Aorta (tissue), 5 donors: ENCODE measurements around the gene SLC13A3. TPM values are rescaled to one million over a fixed set of nuclear protein-coding genes. Genes with fewer than 3 reads are reported as not detected.

Experiments
- ATAC-seq: fragments of 200-7000 bp; cut with Tn5 transposase; one replicate; pipeline ENCODE4 v1.9.1; 2022; ENCODE audit warnings: moderate library complexity; ENCODE audit not compliant: low FRiP score
- DNase-seq, 2 donors: peaks; one replicate each; pipeline ENCODE4 v3.0.0-alpha.2; 2020
- H3K27ac ChIP-seq, 2 donors: one replicate each; pipeline ENCODE4 v1.5.1; 2013; ENCODE audit warnings: low read length in 2 of 2, mild to moderate bottlenecking in 2 of 2, moderate library complexity in 2 of 2, control low read depth in 1 of 2, inconsistent platforms in 1 of 2, low read depth in 1 of 2
- H3K27me3 ChIP-seq, 2 donors: one replicate each; pipeline ENCODE4 v1.6.1; 2013; ENCODE audit warnings: control low read depth in 1 of 2, low read length in 1 of 2, mild to moderate bottlenecking in 1 of 2, moderate library complexity in 1 of 2; ENCODE audit not compliant: insufficient read depth in 2 of 2, control insufficient read depth in 1 of 2
- H3K36me3 ChIP-seq, 2 donors: one replicate each; pipeline ENCODE4 v1.6.1; 2013; ENCODE audit warnings: control low read depth in 1 of 2, low read length in 1 of 2, mild to moderate bottlenecking in 1 of 2; ENCODE audit not compliant: insufficient read depth in 2 of 2, control insufficient read depth in 1 of 2
- H3K4me1 ChIP-seq, 2 donors: one replicate each; pipeline ENCODE4 v1.6.1; 2013; ENCODE audit warnings: low read length in 2 of 2, control low read depth in 1 of 2, mild to moderate bottlenecking in 1 of 2, moderate library complexity in 1 of 2; ENCODE audit not compliant: insufficient read depth in 2 of 2, control insufficient read depth in 1 of 2
- H3K4me3 ChIP-seq, 2 donors: one replicate each; pipeline ENCODE4 v1.5.1; 2013; ENCODE audit warnings: low read length in 2 of 2, control low read depth in 1 of 2, mild to moderate bottlenecking in 1 of 2
- H3K9me3 ChIP-seq: one replicate; pipeline ENCODE4 v1.6.1; 2013; ENCODE audit warnings: mild to moderate bottlenecking, low read length; ENCODE audit not compliant: control insufficient read depth
- WGBS, 2 donors: extraction: QIAGEN DNeasy Blood & Tissue Kit; methylation state at CpG; one replicate each; pipeline ENCODE4 v1.1.7; 2013; 5-methylcytosine and 5-hydroxymethylcytosine counted together
- intact Hi-C, 2 donors: fragments of 100-400 bp; cut with DNase I; formaldehyde crosslinking; loops; one replicate each; pipeline versions ENCODE4 v1.14.2 to v1.15.0; 2022
- polyA plus RNA-seq, 2 donors: library from polyadenylated mRNA; stranded (reverse); fragments of 200-250 nt; gene quantifications; one replicate each; pipeline ENCODE4 v1.2.3, GENCODE V29; 2013
- total RNA-seq, 2 donors: library from RNA; stranded (reverse); fragmentation: NEBNext Ultra II Directional; extraction: Animal tissue kit (Norgen Biotek cat#: 25700); gene quantifications; one replicate each; pipeline ENCODE4 v1.2.1, GENCODE V29; 2021
- donor health status: healthy with polysubstance abuse.
- donor health status: Bipolar disorder and iron deficiency.
- donor health status: DM: no; HTN: no; CAD: no.
- donor health status: DM: no; HTN: no; CAD: no.
- donor health status: DM: yes; HTN: yes; CAD: no.

Gene SLC13A3
- total and polyA plus RNA-seq, 4 donors: 1.8 to 5.1 (median 3.7) TPM; not detected in 1

DNA sequence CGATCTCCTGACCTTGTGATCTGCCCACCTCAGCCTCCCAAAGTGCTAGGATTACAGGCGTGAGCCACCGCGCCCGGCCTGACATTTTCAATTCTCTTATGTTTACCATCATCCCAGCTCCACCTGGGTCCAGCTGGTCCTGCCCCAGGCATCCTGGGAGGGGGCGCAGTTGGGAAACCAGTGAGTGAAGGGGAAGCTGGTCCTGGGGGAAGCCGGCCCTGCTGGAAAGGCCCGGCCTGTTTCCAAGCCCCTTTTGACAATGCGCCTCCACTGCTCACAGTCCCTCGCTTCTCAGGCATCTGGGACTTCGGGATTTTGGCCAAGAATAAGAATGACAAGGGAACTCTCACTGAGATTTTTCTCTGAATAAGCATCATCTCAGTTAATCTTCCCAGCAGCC lies 14.2 kb downstream of the SLC13A3 start:
- no peak for DNase-seq
- intact Hi-C loops: no loop called here
- Histone ChIP-seq H3K27ac (no peak overlapping the region), H3K9me3 (no peaks in the 10 kb centered on the region), H3K36me3 (no peaks in the 10 kb centered on the region), H3K27me3 (no peaks in the 10 kb centered on the region), H3K4me3 (no peak overlapping the region), H3K4me1 (no peaks in the 10 kb centered on the region)
- ATAC-seq: no peak
- 74 to 75% methylated on average over 11 of the region's 11 CpGs for WGBS, 2 donors

DNA sequence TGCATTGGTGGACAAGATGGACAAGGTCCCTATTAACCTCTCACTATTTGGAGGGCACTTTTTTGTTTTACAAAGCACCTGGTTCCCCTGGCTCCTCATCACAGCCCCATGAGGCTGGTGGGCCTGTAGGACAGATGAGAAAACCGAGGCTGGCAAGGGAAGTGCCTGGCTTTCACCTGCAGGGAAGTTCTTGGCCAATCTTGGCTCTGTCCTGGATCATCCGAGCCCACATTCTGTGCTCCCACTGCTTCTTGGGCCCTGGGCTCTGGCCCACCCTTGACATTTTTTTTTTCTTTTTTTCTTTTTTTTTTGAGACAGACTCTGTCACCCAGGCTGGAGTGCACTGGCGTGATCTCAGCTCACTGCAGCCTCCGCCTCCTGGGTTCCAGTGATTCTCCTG lies 14.7 kb downstream of the SLC13A3 start:
- H3K27ac ChIP-seq: no peak overlapping the region
- 91 to 93% methylated on average over 4 of the region's 4 CpGs for WGBS, 2 donors
- H3K27me3 ChIP-seq: no peaks in the 10 kb centered on the region
- intact Hi-C loops: no loop called here
- H3K9me3 ChIP-seq: no peaks in the 10 kb centered on the region
- DNase-seq: no peak
- no peak overlapping the region for H3K4me3 ChIP-seq
- ATAC-seq: no peak
- no peaks in the 10 kb centered on the region for H3K36me3 ChIP-seq
- no peaks in the 10 kb centered on the region for H3K4me1 ChIP-seq

DNA sequence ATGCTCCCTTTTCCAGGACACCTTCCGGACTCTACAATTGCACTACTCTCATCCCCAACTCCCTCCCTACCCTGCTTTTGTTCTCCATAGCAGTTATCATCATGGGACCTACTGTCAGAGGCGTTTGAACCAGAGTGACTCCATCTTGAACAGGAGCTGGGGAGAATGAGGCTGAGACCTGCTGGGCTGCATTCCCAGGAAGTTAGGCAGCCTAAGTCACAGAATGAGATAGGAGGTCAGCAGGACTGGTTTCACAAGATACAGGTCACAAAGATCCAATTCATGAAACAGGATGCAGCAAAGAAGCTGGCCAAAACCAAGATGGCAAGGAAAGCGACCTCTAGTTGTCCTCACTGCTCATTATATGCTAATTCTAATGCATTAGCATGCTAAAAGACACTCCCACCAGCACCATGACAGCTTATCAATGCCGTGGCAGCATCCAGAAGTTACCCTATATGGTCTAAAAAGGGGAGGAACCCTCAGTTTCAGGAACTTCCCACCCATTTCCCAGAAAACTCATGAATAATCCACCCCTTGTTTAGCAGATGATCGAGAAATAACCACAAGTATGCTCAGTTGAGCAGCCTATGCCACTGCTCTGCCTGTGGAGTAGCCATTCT lies 15.6 kb downstream of the SLC13A3 start:
- Histone ChIP-seq H3K9me3 (no peaks in the 10 kb centered on the region), H3K27ac (no peak overlapping the region), H3K36me3 (no peaks in the 10 kb centered on the region), H3K4me1 (no peaks in the 10 kb centered on the region), H3K27me3 (no peaks in the 10 kb centered on the region), H3K4me3 (no peak overlapping the region)
- intact Hi-C loops: no loop called here
- ATAC-seq: no peak
- no peak for DNase-seq
- 90 to 94% methylated on average over 5 of the region's 5 CpGs for WGBS, 2 donors

DNA sequence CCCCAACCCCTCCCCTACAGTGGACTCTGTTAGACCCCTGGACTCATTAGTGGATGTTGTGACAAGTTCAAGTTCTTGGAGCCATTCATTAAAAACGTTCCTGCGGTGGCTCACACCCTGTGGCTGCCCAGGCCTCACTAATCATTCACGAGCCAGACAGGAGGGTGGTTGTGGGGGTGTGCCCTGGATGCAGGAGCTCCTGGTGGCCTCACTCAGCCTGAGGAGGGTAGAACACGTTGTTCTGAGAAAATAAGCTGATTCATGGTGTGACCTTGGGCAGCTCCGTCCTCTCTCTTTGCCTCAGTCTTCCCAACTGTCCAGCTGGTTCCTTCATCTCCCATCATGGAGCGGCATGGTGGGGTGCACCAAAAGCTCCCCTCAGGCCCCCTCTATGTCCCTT lies 16.7 kb downstream of the SLC13A3 start:
- H3K27me3 ChIP-seq: no peaks in the 10 kb centered on the region
- intact Hi-C loops: no loop called here
- DNase-seq: no peak
- H3K9me3 ChIP-seq: peaks cover 2% of the 10 kb centered on the region
- no peak overlapping the region for H3K4me3 ChIP-seq
- ATAC-seq: no peak
- no peak overlapping the region for H3K27ac ChIP-seq
- H3K36me3 ChIP-seq: no peaks in the 10 kb centered on the region
- H3K4me1 ChIP-seq: no peaks in the 10 kb centered on the region
- WGBS, 2 donors: 68 to 70% methylated on average over 6 of the region's 6 CpGs

DNA sequence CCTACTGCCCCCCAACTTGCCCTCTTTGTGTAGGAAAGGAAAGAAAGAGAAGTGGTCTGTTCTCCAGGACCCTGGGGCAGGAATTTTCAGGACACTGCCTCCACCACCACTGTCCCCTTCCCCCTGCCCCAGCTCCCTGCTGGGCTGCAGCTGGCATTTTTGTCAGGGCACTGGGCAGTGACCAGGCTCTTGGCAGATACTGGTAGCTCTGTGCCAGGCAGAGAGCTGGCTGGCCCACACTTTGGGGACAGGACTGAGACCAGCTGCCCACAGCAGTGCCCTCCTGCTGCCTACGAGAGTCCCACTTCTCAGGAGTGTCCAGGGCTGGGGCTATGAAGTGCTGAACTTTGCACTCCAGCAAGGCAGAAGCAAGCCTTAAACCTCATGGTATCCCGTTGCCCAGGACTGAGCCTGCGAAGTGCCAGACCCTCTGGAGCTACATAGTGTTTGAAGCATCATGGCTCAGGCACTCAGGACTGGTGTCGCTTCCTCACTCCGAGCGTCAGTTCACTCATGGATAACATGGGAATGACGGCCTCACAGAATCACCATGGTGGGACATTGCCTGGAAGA lies 19.3 kb downstream of the SLC13A3 start:
- Histone ChIP-seq H3K4me1 (no peaks in the 10 kb centered on the region), H3K27ac (no peak overlapping the region), H3K9me3 (peaks cover 2% of the 10 kb centered on the region), H3K4me3 (no peak overlapping the region), H3K36me3 (no peaks in the 10 kb centered on the region), H3K27me3 (no peaks in the 10 kb centered on the region)
- ATAC-seq (no peak), DNase-seq (no peak)
- intact Hi-C loops: no loop called here
- WGBS, 2 donors: 72 to 79% methylated on average over 7 of the region's 7 CpGs

DNA sequence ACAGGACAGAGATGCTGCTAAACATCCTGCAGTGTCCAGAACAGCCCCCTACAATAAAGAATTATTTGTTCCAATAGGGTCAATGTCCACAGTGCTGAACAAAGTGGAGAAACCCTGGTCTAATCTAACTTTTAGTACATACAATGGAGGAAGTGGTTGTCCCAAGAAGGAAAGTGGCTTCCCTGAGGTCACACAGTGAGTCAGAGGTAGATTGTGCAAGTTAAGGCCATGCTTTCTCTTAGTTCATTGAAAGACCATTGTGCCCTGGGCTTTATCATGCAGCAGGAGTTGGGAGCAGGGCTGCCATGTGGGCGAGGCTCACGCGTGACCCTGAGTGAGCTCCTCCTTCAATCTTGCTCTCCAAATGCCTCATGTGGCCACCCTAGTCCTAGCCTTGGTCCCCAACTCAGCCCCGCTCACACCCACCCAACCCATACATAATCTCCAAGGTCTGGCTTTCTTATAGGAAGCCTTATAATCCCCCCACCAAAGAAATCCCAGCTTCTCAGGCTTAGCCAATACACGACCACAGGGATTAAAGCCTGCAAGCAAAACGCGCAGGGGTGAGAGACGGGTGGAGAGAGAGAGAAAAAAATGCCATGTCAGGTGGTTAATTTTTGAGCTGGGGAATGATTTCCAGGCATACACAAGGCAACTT lies 19.9 kb downstream of the SLC13A3 start:
- no peak overlapping the region for H3K27ac ChIP-seq
- ATAC-seq (no peak), DNase-seq (no peak)
- H3K4me1 ChIP-seq: no peaks in the 10 kb centered on the region
- no peak overlapping the region for H3K4me3 ChIP-seq
- H3K27me3 ChIP-seq: no peaks in the 10 kb centered on the region
- H3K36me3 ChIP-seq: no peaks in the 10 kb centered on the region
- peaks cover 2% of the 10 kb centered on the region for H3K9me3 ChIP-seq
- intact Hi-C loops: no loop called here
- 75 to 76% methylated on average over 8 of the region's 8 CpGs for WGBS, 2 donors

DNA sequence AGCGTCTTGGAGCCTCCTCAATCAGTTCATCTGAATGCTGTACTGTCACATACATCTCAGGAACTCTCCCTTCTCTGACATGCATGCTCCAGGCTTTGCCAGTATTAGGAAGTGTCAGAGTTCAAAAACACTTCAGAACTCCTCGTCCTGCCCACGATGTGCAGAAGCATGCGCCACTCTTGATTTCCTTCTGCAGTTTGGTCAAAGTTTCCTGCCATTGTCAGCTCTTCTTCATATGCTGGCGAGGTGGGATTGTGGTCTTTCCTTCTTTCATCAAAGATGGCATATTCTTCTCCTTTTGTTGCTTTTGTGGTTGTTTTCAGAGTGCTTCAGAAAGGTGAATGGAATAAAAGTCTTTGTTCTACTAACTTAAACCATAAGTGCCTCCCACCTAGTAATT lies 21.0 kb downstream of the SLC13A3 start:
- no peaks in the 10 kb centered on the region for H3K4me1 ChIP-seq
- H3K36me3 ChIP-seq: no peaks in the 10 kb centered on the region
- WGBS, 2 donors: 88 to 89% methylated on average over 5 of the region's 5 CpGs
- no peak overlapping the region for H3K4me3 ChIP-seq
- H3K27me3 ChIP-seq: no peaks in the 10 kb centered on the region
- peaks cover 4% of the 10 kb centered on the region for H3K9me3 ChIP-seq
- H3K27ac ChIP-seq: no peak overlapping the region
- intact Hi-C loops: no loop called here
- DNase-seq (no peak), ATAC-seq (no peak)

DNA sequence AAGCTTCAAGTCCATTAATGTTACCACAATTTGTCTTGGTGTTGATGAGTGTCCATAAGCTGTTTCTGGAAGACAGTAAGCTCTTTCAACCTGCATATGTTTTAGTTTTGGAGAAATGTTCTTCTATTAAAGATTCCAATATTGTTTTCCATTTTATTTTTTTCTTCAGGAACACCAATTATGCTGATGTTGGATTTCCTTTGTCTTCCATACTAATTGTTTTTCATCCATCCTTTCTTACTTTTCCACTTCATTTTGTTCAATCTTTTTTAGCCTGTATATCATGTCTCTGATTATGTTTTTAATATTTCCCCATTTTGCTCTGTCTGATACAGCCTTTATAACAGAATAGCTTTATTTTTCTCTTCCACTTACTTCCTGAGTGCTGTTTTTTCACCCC lies 21.9 kb downstream of the SLC13A3 start:
- ATAC-seq (no peak), DNase-seq (no peak)
- intact Hi-C loops: no loop called here
- no peaks in the 10 kb centered on the region for H3K36me3 ChIP-seq
- no peaks in the 10 kb centered on the region for H3K27me3 ChIP-seq
- peaks cover 4% of the 10 kb centered on the region for H3K9me3 ChIP-seq
- H3K4me1 ChIP-seq: no peaks in the 10 kb centered on the region
- H3K27ac ChIP-seq: no peak overlapping the region
- H3K4me3 ChIP-seq: no peak overlapping the region

DNA sequence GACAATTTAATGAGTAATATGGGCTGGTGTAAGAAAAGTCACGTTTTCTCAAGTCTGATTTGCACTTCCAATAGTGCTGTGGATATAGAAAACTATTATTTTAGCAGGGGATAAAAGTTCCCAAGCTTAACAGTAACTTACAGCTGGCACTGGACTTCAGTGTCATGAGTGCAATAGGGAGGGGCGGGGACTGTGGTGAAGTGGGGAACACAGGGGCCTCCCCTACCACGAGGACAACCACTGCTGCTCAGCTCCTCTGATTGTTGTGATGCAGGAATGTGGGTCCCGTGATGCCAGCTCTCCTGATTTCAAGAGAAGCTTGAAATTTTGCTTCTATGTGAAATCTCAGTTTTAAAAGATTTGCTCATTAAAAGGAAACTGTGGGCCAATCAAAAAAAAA lies 24.0 kb downstream of the SLC13A3 start:
- H3K9me3 ChIP-seq: peaks cover 9% of the 10 kb centered on the region
- H3K27me3 ChIP-seq: no peaks in the 10 kb centered on the region
- ATAC-seq (no peak), DNase-seq (no peak)
- H3K36me3 ChIP-seq: no peaks in the 10 kb centered on the region
- no peaks in the 10 kb centered on the region for H3K4me1 ChIP-seq
- intact Hi-C loops: no loop called here
- no peak overlapping the region for H3K4me3 ChIP-seq
- no peak overlapping the region for H3K27ac ChIP-seq
- WGBS, 2 donors: 72 to 80% methylated on average over 4 of the region's 4 CpGs
